IPS-NIHi7 (cell line): Measurements from ENCODE around the gene EXOC4.

ENCODE experiments used
- DNase-seq: peaks from one replicate; pipeline ENCODE4 v3.0.0; 2012; ENCODE audit warnings: mixed read lengths; ENCODE audit errors: extremely low spot score

EXOC4 gene

DNA sequence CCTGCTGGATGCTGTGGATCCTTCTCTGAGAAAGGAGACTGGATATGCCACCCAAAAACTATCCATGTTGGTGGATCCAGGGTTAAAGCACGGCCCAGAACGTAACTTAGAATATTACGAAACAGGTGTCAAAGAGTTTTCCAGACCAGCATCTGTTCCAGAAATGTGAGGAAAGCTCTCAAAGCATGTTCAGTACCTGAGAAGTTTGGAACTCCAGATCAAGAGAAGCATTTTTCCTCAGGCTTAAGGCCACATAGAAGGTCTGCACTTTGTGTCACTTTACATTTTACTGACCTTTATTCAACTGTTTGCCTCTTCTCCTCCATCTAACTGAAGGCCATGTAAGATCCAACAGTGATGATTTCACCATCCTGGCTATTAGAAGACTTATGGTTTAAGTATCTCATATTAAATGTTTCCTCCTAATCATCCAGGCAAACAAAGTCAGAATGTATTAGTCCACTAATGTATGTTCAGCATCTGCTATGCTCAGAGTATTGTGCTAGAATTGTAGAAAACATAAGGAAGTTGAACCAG, 533.6 kb downstream of the EXOC4 start:
- DNase-seq = no peak

DNA sequence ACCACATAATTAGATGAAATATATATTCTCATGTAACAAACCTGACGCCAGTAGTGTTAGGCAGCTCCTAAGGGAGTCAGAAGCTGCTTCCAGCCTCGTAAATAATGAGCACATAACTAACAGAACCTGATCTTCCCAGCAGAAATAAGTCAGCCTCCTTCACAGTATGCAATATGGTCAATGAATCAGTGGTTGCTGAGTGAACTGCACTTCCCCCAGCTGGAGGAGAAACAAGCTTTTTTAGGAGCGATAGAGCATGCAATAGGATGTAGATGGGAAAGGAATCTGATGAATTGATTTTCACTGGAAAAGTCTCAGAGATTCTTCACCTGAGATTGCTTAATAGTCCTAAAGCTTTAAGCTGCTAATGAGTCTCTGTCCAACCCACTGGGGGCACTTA, 537.1 kb downstream of the EXOC4 start:
- no peak for DNase-seq

DNA sequence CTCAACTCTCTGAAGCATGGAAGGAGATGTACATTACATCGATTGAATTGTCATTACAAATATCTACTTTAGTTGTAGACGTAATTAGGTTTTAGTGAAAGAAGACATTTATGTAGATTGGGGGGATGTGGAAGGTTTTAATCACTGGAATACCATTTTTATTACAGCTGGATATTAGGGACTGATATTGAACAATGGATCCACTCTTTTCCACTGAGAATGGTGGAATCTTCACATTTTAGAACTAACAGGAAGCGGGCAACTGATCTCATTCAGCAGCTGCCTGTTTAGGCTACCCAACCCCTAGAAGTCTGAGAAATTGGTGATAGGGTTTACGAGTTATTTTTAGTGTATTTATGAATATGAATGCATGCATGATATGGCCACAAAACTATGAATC, 538.0 kb downstream of the EXOC4 start:
- DNase-seq = no peak

DNA sequence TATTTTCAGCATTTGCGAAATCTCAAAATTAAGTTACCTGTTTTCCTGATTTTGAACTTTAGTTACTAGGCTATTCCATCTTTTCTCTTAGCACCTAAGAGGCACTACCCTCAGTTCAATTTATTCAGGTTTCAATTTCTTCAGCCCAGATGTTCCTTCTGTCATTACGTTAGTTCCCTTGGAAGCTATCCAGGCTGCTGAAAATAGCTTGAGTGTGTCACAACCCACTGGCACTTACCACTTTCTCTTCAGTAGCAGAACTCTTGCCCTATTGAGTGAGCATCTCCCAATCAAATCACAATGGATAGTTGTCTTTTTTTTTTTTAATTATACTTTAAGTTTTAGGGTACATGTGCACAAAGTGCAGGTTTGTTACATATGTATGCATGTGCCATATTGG, 541.6 kb downstream of the EXOC4 start:
- no peak for DNase-seq

DNA sequence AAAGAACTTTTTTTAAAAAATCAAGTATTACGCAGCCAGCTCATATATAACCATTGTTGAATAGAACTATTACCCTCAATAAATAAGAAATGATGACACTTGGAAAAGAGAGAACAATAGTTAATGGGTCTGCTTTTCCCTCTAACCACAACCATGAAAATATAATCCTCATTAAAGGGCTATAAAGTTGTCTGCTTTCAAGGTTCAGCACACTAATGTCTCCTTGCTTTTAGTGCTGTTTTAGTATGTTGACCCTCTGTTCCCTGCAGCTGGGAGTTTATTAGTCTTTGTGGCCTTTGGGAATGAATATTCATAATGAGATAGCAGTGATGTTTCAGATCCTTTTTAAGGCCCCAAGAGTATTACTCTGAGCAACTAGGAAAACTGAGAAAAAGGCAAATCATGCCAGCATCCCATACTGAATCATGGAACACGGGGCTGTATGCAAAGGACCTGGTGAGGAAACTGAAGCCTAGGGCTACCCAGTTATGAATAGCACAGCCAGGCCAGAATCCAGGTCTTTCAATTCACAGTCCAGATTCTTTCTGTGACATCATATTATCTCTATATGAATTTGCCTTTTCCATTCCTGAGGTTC, 542.3 kb downstream of the EXOC4 start:
- no peak for DNase-seq

DNA sequence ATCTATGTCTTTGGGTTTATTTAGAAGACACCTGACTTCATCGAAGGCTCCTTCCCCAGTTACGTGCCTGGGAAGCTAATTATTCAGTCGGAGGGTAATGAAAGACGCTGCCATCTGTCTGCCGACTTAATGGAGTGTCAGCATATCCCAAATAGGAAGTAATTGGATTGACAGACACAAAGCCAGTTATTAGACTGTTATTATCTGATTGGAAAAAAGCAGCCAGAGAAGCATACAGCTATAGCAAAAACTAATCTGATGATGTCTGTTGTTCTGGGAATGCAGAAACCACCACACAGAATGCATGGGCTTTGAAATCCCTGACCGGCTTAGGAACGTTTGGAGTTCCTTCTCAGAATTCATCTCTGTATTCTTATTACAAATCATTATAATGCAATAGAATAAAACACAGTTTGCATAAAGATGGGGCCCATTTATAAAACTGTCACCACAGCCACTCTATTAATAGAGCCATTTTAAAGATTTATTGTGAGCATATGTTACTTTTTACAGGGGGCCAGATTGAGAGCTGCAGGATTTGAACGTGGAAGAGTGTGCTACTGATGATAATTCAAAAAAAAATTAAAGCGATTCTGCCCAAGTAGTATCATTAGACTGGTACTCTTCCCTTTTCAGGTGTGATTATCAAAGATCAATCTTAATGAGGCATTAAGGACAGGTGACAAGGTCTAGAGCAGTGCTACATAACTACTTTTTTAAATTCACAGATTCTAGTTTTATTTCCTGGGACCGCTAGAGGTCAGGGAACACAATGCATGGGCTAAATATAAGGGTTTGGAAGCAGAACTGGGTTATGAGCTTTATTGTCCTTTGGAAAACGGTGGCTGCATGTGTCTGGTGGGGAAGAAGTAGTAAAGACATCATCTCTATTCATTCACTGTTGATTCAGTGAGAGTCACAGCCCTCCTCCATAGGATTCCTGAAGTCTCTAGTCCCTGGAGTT, 544.2 kb downstream of the EXOC4 start:
- no peak for DNase-seq

DNA sequence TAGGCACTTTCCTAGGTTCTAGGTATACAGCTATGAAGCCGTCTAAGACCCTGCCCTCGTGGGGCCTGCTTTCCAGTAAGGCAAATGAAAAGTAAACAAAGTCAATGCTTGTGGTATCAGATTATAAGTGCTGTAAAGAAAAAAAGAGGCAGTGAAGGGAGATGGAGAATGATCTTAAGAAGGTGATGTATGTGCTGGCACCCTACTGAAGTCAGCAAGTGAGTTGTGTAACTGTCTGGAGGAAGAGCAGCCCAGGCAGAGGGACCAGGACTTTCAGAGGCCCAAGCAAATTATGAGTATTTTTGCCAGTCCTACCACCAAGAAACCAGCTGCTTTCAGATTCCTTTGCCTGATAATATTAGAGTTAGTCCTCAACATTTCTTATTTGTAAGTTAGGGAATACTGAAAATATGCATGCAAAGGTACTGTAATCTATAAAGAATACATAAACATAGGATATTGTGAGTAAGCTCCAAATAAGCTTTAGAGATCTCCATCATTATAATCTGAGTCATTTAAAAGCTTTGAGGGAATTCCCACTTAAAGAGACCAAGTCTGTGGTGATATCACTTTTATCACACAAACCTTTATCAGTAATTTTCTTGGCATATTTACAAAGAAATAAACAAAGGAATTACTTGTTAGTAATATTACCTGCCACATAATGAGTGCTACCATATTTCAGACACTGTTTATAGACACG, 545.1 kb downstream of the EXOC4 start:
- no peak for DNase-seq

DNA sequence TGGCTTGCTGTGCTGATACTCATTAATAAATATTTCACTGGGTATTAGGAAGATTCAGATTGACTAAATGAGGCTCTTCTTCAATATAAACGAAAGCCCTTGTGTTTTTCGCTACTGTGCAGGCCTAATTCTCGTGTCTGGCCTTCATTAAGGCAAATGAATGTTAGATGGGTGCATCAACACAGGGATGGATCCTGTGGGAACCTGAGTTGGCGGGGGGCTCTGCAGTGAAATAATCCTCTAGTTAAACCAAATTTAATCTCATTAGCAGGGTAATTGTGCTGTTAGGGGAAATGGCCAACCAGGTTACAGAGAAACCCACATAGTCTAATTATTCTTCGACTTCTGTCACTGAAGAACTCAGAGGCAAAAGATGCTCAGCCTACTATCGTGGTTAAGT, 548.5 kb downstream of the EXOC4 start:
- DNase-seq = no peak

DNA sequence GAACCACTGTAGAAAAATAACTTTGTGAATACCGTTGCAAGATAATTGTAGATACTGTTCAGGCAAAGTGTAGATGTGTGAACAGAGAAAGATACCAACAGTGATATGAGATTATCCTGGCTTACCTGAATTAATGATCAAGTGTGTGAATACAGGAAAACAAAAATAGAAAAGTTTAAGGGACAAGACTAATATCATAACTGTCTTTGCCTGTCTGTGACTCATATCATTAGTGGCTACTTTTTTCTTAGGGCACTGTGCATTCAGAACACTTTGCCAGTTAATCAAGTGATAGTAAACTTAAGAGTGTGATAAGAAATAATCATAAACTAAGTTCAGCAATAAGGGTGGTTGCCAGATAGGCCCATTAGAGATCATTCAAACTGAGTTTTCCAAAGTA, 551.2 kb downstream of the EXOC4 start:
- DNase-seq = no peak

DNA sequence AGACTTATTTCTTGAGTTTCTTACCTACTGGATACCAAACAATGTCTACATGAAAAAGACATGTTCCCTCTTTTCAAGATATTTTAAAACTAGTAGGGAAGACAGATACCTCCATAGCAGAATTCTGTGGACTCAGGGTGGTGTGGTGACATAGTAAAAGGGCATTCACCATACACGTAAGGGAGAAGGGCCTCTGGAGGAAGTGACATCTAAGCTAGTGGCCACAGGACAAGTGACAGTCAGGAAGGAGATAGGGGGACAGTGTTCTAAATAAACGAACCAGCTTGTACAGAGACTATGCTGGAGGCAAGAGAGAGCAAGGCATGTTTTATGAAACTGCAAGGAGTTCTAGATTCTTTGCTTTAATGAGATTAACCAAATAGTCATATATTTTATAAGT, 552.5 kb downstream of the EXOC4 start:
- no peak for DNase-seq

DNA sequence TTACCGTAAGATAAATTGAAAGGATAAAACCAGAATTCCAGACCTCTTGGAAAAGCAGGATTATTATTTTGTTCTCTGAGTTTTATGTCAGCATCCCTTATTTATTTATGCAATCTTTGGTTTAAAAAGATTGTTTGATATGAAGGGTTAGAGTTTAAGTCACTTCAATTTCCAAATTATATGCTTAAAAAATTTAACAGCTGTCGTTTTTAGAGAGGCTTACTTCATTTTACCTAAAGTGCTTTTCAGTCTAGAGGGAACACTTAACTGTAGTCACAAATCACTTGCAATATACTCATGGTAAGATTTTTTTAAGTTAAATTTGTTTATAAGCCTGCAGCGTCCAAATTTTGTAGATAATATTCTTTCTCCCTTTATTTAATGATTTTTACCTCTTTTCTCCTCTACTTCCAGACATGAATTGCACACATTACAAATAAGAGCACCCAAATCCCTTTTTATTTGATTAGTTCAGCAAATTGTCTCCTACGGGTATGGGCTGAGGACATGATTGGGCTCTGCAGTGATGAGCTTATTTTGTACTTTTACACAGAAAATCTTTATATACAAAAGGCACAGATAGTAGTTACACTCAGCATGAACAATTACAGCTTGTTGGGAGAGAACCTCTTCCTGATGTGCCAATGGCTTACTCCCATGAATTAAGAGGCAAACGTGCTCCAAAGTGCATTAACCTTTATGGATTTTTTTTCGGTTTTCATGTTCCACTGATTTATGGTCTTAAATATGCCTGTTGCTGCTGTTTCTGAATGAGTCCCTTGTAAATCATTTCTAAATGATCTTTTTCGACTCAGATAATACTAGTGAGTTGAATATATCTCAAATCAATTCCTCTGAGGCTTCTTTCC, 555.0 kb downstream of the EXOC4 start:
- DNase-seq = no peak

DNA sequence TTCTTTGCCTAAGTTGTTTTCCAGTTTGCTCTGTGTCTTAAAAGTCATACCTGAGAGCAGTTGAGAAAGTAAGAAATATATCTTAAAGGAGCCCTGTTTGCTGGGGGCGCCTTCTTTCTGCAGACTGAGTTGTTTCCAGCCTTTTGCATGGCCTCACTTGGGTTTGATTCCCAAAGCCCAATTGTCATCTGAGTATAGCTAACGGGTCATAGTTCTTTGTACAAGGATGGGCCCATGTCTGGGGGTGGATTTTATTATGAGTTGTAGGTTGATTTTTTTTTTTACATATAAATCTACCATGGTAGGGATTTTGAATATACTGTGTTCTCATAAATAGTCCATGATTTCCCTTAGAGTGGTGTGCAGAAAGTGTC, 555.6 kb downstream of the EXOC4 start:
- no peak for DNase-seq

DNA sequence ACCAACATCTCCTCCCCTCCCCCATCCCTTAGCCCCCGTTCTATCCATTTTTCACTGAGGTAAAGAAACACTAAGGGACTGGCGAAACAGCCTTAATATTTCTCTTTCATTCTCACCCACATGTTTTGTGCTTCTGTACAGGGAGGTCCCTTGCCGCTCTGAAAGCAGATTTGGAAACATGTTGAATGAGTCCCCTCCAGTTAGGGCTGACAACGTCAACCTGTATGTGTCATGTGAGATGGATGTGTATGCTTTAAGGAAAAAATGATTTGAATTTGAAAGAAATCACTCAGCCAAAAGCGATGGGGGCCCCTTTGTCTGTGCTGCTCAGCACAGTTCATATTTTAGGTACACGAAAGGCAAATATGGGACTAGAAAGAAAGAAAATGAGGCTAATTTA, 560.0 kb downstream of the EXOC4 start:
- no peak for DNase-seq

DNA sequence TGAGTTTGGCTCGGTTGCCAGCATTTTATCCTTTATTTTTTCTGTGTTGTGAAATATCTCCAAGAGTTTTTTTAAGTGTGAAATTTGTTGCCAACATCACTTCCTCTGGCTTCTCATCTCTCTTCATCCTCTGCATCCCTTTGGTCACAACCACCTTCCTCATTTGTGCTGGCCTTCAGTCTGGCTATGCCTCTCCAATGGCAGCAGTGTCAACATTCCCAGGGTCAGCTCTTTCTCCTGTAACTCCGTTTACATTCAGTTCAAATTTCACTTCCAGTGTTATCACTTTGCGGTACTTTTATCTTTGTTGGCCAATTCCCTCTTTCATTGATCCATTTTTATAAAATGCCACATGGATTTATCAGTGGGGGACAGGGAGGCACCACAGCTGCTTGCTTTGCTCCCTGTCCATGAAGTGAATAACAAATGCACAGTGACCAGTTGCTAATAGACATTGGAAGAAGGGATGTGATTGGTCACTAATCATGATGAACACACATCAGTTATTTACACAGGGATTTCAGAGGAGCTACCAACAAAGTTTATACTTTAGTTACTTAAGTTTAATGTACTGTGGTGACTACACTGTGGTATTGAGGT, 562.8 kb downstream of the EXOC4 start:
- DNase-seq = no peak

DNA sequence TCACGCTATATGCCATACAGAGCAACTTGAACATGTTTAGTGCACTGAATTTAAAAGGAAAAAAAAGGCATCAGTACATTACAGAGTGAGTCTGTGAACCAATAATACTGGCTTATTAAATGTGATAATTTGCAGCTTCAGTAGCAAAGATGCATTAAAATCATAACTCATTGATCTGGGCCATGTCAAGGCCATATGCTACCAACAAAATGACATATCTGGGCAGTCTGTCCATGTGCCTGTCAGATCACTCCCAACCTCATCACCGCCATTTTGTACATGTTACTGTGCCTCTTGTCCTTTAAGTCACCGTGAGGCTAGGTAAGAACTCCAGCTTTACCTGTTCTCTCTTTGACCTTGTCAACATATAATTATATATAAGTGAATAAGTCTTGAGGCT, 566.8 kb downstream of the EXOC4 start:
- DNase-seq = no peak

DNA sequence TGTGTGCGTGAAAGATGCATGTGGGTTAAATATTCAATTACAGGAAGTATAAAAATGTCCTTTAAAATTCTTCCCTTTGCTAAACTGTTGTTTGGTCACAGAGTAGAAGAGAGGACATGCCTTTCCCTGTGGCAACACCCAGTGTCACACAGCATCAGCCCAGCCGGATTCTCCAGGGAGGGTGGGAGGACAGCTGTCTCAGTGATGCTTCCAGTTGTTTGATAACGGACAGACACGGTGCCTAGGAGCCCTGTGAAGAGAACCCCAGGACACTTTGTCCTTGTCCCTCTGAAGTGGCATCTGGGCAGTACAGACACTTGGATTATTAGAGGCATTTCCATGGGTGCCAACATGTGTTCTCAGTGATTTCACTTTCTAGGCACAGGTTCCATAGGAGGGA, 567.7 kb downstream of the EXOC4 start:
- no peak for DNase-seq

DNA sequence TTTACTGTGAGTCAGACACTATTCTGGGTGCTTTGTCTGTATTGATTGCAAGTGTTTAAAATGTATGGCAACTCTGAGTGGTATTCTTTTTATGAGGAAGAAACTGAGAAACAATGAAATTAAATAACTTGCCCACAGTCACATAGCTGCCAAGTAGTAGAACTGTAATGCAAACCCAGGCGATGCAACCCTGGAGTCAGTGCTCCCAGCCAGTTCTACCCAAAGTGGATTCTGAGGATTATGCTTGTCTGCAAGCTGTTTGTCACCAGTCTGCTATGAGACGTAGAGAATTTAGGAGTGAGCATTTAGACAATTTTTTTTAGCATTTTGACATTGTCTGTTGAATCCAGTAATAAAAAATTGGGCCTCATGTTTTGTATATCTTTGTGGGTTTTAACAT, 568.3 kb downstream of the EXOC4 start:
- no peak for DNase-seq

DNA sequence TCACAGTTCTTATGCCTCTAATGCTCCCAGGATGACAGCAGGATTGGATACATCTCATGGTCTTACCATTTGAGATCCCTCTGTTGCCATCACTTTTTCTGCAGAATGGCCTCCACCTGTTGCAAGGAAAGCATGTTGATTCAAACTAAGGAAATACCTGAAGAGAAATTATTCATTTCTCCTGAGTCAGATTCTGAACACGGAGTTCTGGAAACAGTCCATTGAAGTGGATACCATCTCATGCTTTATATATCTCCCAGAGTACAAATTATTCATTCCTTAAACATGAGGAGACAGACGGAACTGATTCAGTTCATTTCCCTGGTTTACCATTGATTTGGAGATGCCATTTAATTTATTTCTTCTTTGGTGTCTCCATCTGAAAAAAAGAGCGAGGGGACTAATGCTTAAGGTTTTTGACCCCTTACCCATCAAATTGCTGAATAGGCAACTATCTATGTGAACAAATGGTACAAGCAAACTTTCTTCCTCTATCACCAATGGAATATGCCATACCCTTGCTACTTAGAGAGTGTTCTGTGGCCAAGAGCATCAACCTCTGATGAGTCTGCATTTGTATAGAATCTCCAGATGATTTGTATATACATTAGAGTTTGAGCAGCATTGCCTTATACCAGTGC, 569.2 kb downstream of the EXOC4 start:
- DNase-seq = no peak

DNA sequence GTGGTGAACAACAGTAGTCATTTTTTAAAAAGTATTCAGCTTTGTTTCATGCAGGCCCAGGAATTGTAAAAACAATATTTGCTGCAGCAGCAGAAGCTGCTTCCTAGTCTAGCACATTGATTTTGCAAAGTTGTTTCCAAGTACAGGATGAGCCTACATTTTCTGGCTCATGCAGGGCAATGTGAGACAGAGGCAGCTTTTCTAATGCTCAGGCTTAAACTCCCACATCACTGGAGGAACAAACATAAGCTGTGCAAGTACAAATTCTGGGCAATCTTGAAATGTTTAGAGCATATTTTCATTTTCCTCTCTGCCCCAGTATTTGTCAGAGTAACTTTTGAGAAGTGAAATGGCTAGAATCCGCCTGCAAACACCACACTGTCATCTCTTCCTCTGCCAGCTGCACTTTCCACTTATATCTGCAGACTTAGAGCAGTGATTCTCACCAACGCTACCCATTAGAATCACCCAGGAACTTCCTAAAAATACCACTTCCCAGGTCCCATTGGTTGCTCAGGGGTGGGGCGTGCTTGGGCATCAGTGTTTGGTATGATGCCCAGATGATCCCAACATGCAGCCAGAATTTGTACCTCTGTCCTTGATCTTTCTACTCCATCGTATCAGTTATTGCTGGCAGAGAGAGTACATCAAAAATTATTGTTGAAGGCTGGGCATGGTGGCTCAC, 570.1 kb downstream of the EXOC4 start:
- DNase-seq = no peak

DNA sequence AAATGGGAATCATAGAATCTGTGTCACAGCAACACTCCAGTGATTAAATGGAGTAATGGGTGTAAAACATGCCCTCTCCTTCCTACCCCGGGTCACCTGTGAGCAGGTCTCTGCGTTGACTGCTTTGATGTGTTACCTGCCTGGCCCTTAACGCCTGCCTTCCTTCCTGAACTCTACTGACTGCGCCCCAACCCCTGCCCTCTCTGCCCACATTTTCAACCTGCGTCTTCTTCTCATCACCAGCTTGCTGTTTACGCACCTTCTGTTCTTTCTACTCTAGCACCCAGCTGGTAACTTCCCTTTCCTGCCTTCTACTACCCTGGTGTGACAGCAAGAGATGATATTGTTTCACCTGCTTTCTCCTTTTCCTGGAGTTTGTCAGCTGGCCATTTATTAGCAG, 571.3 kb downstream of the EXOC4 start:
- DNase-seq = no peak
